ENCODE results near the gene RNPEPL1.

DNA sequence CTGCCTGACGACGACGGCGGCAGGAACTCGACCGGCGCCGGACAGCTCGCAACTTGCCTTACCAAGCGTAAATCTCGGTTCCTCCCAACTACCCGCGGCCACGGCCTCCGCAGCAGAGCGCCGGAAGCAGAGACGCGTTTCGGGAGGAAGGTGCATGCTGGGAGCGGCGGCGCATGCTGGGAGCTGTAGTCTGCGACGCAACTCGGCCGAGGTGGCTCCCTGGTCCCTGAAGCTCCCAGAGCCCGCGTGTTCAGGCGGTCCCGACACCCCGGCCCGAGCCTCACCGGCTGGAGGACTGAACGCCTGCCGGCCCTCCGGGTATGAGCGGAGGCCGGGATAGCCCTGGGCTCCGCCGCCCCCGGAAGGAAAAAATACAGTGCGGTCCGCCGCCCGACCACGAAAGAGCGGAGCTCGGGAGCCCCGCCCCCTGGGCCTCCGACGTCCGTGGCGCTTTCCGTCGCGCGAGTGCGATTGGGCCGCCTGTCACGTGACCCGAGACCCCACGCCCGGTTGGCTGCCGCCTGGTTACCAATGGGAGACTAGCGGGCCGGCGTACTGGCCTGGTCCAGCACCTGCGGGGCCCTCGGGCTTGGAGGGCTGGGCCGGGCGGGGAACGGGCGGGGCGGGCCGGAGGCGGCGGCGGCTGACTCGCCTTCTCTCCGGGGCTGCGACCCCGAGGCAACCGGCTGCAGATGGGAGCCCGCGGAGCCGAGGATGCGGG lies 18.1 kb downstream of the RNPEPL1 start, which contains the start of gene CAPN10:
- no peak for TF ChIP-seq KLF7 (tag by site-specific recombination; IDR thresholded peaks at IDR 0.05; ENCODE audit: borderline replicate concordance)
- TF ChIP-seq, protein P1, sequence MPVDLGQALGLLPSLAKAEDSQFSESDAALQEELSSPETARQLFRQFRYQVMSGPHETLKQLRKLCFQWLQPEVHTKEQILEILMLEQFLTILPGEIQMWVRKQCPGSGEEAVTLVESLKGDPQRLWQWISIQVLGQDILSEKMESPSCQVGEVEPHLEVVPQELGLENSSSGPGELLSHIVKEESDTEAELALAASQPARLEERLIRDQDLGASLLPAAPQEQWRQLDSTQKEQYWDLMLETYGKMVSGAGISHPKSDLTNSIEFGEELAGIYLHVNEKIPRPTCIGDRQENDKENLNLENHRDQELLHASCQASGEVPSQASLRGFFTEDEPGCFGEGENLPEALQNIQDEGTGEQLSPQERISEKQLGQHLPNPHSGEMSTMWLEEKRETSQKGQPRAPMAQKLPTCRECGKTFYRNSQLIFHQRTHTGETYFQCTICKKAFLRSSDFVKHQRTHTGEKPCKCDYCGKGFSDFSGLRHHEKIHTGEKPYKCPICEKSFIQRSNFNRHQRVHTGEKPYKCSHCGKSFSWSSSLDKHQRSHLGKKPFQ (tag by site-specific recombination; IDR thresholded peaks at IDR 0.05) = no peak
